Ureter (tissue), 1 donor: ENCODE data around the gene ZNF14. TPM values are rescaled to one million over a fixed set of nuclear protein-coding genes. Genes with fewer than 3 reads are reported as not detected.
"Not testable (repeated sequence)": the region's sequence is repeated elsewhere in the genome, so short reads cannot be mapped to it uniquely, and the experiment has no call there.

ENCODE experiments used
- DNase-seq: peaks from one replicate; pipeline ENCODE4 v3.0.0-alpha.2; 2020; ENCODE audit warnings: low spot score
- total RNA-seq: library from RNA; stranded (reverse); gene quantifications from one replicate; pipeline ENCODE4 v1.2.4, GENCODE V29; 2023
- donor health status: DM: yes; HTN: yes; CAD: no.

ZNF14 gene
- total RNA-seq = 15.3 TPM

GRCh38 chr19:19732579-19733501 lies at the start of gene ZNF14:
Gene ZNF14, minus strand, starts transcription at chr19:19733112. Its CDS starts 154 bp downstream, at chr19:19732958.
- DNase-seq = peak; percentile 97

- not testable (repeated sequence) for DNase-seq
Observed at GRCh38 chr19:19781791-19782190, 48.9 kb upstream of the ZNF14 start.

- DNase-seq = no peak
Observed at GRCh38 chr19:19778666-19779065, 45.8 kb upstream of the ZNF14 start.

GRCh38 chr19:19777692-19778091 lies 44.8 kb upstream of the ZNF14 start:
- DNase-seq = no peak

GRCh38 chr19:19776206-19777008 lies 43.5 kb upstream of the ZNF14 start:
- peak; percentile 98 for DNase-seq

- DNase-seq = no peak
Observed at GRCh38 chr19:19775891-19776205, 42.9 kb upstream of the ZNF14 start.

- DNase-seq = no peak
Observed at GRCh38 chr19:19774354-19775033, 41.6 kb upstream of the ZNF14 start.

GRCh38 chr19:19771963-19772362 lies 39.1 kb upstream of the ZNF14 start:
- DNase-seq = not testable (repeated sequence)

- not testable (repeated sequence) for DNase-seq
Observed at GRCh38 chr19:19769971-19770370, 37.1 kb upstream of the ZNF14 start.

GRCh38 chr19:19758164-19758563 lies 25.3 kb upstream of the ZNF14 start:
- DNase-seq = no peak

GRCh38 chr19:19752760-19753403 lies 20.0 kb upstream of the ZNF14 start:
- no peak for DNase-seq

- no peak for DNase-seq
Observed at GRCh38 chr19:19751846-19752245, 18.9 kb upstream of the ZNF14 start.

GRCh38 chr19:19750842-19751790 lies 18.2 kb upstream of the ZNF14 start:
- DNase-seq = no peak

- no peak for DNase-seq
Observed at GRCh38 chr19:19749908-19750841, 17.3 kb upstream of the ZNF14 start.

- DNase-seq = no peak
Observed at GRCh38 chr19:19749117-19749907, 16.4 kb upstream of the ZNF14 start.

GRCh38 chr19:19748249-19748938 lies 15.5 kb upstream of the ZNF14 start:
- DNase-seq = no peak

GRCh38 chr19:19747357-19748220 lies 14.7 kb upstream of the ZNF14 start:
- no peak for DNase-seq
